ENCODE results near the gene PDE4D.
"Not testable (repeated sequence)": the region's sequence is repeated elsewhere in the genome, so short reads cannot be mapped to it uniquely, and the experiment has no call there.

Gene PDE4D

DNA sequence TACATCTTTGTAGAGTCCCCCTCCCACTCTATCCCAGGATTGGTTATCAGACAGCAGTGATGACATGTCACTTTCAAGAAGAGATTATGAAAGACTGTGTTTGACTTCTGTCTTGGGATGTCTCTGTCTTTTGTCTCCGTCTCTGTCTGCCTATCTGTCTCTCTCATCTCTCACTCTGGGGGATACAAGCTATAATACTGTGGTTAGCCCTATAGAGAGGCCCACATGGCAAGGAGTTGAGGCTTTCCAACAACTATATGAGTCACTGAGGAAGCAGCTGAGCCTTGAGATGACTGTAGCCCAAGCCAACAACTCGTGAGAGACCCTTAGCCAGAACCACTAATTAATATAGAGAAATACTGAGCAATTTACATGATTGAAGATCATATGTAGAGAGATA is 284.8 kb downstream of the PDE4D start:
- DNase-seq (ENCODE audit: low spot score): no peak

DNA sequence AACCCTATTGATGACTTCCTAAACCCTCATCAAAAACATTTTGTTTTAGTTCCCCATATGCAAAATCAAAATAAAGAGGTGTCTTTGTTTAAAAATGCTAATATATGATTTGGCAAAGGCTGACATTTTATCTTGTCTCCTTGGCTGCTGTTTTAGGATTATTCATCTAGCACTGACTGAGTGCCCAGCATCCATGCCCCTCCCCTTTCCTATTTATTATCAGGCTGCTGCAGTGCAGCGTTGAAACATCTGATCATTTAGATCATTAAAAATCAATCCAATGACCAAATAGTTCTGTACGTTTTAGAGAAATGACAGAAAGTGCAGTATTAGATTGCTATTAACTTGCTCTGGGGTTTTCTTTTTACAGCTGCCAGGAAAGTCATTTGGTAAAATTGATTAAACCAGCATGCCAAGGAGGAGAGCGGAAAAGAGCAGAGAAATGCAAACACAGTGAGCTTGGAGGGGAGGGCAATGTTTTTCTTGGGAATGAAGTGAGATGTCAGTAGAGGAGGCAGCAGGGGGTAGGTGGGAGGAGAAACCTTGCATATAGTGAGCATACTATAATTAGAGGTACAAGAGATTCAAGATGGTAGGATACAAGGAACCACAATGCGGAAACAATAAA is 286.3 kb downstream of the PDE4D start:
- no peak for DNase-seq (ENCODE audit: low spot score)

DNA sequence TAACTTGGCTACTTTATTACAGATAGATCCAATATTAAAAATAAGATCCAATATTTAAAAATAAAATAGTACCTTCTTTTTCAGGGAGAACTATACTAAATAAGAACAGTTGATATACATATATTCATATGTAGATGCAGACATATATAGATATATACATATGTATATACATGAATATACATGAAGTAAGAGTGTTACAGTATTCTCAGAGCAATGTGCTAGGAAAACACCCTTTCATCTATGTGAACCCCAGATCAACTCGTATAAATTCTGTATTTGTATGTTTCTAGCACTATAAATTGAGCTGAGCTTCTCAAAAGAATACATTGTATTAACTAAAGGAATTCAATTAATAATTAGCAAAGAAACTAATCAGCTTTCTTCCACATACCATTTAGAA is 287.6 kb downstream of the PDE4D start:
- no peak for DNase-seq (ENCODE audit: low spot score)

DNA sequence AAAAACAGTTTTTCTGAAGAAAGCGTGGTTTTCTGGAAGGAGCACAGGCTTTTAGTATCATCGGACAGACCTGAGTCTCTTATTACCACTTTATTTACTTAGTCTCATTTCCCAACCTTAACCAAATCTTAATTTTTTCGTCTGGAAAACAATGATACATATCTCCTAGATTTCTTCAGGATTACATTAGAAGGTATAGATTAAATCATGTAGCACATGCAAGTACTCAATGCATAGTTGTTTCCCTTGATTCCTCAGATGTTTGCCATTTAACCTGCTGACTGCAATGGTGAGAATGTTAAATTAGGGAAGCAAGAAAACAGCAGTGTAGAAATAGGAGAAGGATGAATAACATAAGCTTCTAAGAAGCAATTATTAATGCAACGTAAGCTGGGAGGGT is 289.4 kb downstream of the PDE4D start:
- no peak for DNase-seq (ENCODE audit: low spot score)

DNA sequence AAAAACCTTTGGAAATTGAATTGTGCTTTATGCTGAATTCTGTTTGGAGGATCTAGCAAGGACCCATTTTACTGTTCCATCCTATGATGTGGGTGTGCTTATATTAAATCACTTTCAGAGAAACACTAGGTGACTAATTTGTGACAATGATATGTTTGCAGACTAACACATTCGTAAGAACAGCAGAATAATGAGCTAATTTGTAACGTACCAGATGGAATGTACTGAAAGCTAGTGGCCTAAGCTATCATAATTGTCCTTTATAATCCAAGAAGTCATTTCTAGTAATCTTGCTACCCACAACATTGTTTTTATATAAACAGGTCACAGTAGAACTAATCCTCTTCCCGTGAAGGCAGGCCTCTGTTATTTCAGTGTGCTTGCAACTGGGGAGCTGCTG is 292.5 kb downstream of the PDE4D start:
- DNase-seq (ENCODE audit: low spot score): no peak

DNA sequence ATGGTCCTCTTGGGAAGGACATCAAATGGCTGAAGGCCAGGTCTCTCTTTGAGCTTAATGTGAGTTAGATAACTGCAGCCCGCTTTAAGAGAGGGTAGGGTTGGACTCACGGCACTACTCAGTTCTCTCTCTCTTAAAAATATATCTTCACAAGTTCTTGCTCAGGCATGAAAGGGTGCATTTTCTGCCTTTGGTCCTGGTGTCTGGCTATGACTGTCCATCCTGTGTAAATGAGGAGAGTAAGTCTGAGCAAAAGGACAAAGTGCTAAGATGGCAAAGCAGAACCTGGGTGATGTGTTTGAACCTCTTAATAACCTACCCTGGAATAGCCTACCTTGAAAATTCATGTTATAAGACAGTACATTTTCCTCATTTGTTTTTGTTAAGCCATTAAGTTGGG is 293.4 kb downstream of the PDE4D start:
- no peak for DNase-seq (ENCODE audit: low spot score)

DNA sequence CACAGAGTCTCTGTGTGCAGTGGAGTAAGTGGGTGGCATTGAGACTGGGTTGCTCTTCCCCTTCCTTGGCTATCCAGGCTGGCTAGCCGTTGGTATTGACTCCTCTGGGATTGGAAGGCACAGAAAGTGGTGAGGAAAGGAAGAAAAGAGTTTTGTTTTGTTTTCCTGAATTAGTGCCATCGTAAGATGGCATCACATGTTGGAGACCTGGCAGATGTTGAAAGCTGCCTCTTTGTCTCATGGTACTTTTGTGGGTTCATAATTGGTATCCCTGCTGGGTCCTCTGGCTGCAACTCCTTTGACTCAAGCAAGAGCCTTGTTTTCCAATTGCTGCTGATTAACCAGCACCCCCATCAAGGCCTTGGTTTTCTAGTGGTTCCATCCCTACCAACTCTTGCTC is 293.8 kb downstream of the PDE4D start:
- no peak for DNase-seq (ENCODE audit: low spot score)

DNA sequence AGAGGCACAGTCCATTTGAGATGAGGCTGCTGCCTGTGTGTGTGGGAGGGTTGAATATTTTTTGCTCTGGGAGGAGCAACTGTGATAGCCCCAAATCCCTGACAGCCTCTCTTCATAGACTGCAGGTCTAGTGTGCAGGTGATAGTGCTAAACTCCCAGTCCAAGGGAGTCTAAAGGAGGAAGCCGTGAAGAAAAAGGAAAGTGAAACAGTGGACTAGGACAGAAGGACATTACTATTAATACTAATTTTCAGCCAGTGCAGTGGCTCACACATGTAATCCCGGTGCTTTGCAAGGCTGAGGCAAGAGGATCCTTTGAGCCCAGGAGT is 295.0 kb downstream of the PDE4D start:
- no peak for DNase-seq (ENCODE audit: low spot score)

DNA sequence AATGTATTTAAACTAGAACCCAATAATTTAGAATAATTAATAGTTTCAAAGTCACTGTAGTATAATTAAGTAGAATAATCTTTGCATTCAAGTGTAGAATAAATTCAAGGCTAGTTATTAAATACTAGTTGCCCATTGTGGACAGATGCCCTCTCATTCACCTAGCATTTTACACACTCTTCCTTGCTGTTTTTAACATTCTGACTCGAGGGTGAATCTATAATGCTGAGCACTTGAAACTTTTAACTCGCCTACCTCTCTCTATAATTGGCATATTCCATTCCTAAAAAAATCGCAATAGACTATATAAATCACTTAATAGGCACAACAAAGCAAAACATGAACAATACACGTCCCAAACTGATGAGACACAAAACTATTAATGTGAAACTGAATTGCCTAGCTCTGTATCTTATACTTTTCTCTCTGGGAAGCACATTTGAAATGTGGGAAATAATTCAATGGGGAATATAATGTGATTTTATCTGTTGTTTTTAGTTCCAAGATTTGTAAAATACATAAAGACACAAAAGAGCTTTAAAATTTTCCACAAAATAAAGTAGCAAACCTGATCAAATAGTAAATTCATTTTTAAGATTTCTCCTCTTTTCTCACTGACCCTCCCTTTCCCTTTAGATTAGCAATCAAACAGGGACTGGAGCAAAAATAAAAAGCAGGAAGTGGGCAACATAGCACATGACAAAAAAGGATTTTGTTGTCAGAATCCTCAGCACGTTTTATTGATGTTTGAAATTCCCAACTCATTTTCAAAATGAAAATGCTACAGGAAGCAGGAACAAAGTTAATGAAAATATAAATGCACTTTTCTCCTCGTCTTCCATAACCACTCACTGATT is 295.6 kb downstream of the PDE4D start:
- no peak for DNase-seq (ENCODE audit: low spot score)

DNA sequence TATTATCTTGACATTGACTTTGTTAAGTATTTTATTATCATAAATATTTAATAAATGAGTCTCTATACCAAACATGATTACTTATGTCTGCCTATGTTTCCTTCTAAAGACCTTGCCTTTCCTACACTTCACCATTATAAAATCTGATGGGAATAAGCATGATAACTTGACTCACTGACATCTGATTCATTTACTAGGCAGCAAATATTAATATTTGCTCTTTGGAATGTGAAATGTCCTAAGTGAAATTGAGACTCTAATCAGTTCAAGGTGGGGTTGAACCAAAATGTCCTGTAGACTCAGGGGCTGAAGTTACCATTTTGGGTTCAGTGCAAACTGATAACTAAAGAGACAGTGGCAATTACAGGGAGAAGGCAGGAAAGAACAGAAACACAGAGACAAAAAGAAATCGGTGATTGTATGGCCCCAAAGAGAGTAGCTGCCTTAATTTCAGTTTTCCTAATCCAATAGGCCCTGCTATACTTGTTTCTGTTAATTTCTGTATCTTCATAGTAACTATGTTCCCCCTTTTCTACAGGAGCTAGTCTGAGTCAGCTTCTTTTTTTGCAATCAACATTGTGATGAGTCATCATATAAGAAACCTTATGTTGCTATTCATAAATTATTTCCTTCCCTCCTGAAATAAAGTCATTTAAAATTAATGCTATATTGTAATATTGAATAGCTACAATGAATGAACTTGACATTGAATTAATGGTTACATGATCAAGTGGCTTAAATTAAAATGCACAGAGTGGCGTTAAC is 296.8 kb downstream of the PDE4D start:
- DNase-seq (ENCODE audit: low spot score): no peak

DNA sequence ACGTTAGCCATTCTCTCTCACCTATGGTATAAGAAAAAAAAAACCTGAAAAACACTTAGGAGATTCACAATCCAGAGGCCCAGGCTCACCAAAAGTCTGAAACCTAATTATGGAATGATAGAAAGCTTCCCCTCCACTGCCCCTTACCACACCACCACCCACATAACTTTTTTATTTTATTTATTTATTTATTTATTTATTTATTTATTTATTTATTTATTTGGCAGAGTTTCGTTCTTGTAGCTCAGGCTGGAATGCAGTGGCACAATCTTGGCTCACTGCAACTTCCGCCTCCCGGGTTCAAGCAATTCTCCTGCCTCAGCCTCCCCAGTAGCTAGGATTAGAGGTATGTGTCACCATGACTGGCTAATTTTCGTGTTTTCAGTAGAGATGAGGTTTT is 299.4 kb downstream of the PDE4D start:
- DNase-seq (ENCODE audit: low spot score): not testable (repeated sequence)

DNA sequence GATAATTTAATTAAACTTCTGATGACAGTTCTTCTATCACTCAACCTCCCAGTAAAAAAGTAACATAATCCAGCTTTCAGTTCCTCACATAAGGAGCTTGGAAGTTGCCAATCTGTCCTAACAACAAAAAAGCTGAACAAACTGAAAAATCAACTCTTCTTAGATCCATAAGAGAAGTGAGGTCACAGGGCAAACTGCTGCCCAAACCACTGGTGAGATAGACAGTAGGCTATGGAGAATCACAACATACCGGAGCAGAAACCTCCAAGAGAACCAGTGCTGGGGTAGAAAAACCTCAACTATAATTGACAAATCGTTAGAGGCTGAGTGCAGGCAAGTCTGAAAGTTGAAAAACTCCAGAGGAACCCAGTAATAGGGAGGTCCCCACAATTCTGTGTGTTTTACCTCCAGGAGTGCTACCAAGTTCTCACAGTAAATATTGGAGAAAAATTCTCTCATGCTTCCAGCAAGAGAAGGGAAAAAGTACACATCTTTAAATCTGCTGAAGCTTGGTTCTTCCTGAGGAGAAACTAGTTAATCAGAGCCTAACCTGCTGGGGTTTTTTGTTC is 300.0 kb downstream of the PDE4D start:
- no peak for DNase-seq (ENCODE audit: low spot score)

DNA sequence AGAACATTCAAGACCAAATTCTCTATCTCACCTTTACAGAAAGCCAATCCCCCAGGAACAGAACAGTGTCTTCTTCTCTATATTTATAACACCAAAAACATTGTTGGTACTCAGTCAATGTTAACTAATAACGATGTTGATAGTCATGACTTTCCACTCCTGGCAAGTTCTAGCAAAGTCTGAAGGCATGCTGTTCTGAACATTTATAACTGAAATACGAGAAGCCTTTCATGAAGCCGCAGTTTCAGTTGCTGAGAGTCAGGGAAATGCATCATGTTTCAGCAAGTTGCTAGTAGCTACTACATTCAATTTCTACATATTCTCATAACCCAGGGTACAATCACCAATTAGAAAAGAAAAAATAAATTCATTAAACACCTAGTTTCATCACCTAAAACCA is 301.4 kb downstream of the PDE4D start:
- DNase-seq (ENCODE audit: low spot score): no peak

DNA sequence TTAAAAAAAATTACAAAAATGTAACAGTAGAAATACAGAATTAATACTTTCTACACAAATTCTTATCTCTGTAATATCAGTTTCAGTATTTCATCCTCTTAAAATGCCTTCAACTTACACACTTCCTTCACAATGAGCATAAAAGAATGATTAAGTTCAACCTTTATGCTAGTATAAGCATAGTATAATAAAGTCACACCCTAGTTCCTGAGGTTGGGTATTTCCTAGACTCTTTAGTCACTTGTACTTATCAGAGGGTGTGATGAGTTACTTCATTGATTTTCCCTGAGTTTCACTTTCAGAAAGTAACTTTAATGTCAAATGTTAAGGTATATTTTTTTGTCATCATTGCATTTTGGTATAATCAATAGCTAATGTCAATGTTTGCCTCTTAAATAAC is 302.4 kb downstream of the PDE4D start:
- no peak for DNase-seq (ENCODE audit: low spot score)

DNA sequence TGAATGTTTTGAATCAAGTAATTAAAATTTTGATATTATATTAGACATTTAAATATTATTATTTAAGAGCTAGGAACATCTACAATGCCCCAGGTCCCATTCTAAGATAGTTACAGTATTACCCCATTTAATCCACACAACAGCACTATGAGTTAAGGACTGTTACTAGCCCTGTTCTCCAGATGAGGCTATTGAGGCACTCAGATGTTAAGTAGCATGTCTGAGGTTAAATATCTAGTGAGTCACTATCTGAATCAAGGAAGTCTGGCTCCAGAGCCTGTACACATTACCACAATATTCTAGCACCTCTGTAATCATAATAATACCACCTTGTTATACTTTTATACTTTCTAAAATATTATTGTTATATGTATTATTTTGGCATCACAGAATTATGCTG is 304.6 kb downstream of the PDE4D start:
- no peak for DNase-seq (ENCODE audit: low spot score)

DNA sequence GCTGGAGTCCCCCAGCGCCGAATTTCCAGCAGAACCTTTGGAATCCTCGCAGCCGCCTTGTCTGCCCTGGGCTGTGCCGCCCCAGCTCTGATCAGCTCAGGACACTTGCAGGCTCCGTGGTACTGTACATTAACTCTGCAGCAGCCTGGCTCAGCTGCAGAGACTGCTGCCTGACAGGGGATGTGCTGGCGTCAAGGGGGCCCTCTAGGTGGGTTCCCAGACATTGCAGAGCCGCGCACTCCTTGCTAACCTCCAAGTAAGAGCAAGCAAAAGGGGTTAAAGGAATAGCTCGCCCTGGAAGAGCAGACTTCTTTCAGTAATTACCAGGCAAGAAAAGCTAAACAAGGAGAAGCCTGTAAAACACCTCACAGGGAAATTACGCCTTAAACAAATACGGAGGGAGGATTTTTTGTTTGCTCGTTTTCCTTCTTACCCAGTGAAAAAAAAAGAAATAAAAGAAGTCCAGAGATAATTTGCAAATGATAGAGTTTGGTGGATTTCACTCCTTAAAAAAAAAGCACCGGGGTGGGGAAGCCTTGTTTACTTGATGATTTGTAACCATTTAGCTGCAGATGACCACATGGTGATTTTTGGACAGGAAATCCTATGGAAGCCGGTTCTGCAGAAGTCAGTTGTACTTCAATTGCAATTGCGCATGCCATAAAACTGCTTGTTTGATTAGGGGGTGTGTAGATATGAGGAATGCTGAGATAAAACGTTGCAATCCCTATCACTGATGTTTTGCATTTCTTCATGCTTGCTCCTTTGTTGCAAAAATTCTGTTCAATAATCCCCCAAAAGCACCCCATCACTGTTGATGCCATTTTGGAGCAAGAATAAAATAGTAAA is 305.8 kb downstream of the PDE4D start:
- peak; percentile 91 for DNase-seq (ENCODE audit: low spot score)

DNA sequence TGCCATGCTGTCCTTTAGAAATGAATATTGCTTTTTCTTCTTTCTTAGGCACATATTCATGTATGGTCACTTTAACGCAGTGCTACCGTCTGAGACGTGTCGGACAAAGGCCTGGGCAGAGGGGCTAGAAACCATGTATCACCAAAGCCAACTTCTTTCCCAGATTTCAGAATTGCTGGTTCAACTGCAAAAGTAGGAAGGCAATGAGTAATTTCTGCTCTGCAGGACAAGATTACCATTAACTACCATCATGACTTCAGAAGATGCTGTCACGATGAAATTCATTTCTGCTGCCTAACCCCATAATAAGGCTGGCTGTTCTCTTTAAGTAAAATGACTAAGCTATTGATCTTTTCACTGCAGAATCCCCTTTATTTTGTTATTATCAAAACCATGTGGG is 306.7 kb downstream of the PDE4D start:
- no peak for DNase-seq (ENCODE audit: low spot score)

DNA sequence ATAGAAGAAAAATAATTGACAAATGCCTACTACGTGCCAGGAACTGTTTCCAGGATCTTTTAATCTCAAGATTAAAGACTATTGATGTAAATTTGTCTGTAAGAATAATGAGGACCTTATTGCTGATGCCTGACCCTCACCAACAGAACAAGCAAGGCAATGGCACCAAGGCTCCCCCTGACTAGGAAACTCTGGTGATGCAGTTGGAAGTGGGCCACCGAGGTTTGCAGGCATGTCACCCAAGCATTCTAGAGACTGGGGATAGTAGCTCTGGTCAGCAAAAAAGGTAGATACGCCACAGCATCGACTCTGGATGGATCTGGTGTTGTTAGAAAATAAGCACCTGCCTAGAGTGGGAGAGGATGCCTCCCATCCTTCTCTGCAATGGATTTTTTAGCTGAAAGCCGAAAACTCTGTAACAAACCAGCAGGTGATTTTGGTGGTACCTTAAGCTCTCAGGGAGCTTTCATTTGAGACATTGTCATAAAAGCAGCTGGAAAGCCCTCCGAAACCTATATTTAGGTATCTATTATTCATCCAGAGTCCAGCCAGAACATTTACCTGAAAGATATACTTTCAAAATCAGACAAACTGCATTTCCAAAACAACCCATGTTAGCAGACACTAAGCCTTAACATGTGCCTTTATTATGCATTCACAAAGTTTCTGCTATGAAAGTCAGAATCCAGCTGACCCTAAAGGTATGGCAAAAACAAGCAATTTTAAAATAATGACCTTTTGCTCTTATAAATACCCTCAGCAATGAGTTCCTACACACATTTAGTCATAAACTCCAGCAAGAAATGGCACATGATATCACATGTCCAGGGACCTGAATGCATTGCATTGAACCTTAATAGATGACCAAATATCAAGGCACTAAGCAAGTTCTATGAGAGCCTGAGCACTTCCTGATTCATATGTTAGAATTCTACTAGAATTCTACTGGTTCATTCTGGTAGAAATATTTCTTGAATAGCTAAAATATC is 308.4 kb downstream of the PDE4D start:
- DNase-seq (ENCODE audit: low spot score): no peak

DNA sequence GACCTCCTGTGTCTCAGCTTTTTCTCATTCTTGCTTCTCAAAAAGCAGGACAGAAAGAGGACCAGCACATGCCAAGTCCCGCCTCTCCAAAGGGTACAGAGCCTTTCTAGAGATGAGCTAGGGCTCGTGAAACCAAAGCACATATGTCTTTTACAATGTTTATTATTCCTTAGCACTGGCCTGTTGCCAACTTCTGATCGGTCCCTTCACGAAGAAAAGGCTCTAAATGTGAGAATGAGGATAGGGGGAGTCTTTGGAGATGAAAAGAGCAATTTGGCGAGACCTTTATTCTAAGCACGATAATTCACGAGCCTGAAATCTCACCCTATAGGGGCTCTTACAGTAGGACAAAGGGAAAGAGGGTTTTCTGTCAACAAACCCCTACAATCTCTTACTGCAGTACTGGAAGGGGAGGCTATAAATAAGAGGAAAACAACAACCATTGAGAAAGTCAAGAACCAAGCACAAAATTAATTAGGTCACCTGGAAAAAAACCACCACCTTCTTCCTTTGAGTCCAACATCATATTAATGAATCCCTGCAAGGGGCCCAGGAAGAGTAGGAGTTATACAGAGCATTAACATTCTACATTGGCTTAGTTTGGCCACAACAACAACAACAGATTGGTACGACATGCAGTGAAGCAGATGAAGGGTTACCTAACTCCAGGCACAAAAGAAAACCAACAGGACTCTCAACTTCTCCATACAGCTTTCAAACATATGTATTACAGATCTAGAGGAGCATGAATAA is 309.5 kb downstream of the PDE4D start:
- DNase-seq (ENCODE audit: low spot score): no peak

All from globus pallidus (tissue), 1 donor.